ENCODE measurements around the gene DSCAML1.

GRCh38 chr11:117607449-117607848 is 189.6 kb downstream of the DSCAML1 start:
- TF ChIP-seq POLR2A (IDR thresholded peaks at IDR 0.05; ENCODE audit: low read depth, low read length) (no peak), POLR2AphosphoS5 (IDR thresholded peaks at IDR 0.05; ENCODE audit: low read depth, low read length) (no peak), TAF1 (IDR thresholded peaks at IDR 0.05; ENCODE audit: low read depth, low read length) (no peak), SPI1 (IDR thresholded peaks at IDR 0.05; ENCODE audit: low read depth, low read length) (no peak), PAX5 (IDR thresholded peaks at IDR 0.05; ENCODE audit: insufficient read depth, low read length, severe bottlenecking) (no peak)

All from GM12891 (cell line).